Stromal cell of bone marrow (primary cell): Measurements from ENCODE around the gene SPRR2E.
"Not testable (repeated sequence)": the region's sequence is repeated elsewhere in the genome, so short reads cannot be mapped to it uniquely, and the experiment has no call there.

Experiments
- DNase-seq: peaks from one replicate; pipeline ENCODE4 v3.0.0-alpha.2; 2012; ENCODE audit warnings: low read depth

The SPRR2E gene

DNA sequence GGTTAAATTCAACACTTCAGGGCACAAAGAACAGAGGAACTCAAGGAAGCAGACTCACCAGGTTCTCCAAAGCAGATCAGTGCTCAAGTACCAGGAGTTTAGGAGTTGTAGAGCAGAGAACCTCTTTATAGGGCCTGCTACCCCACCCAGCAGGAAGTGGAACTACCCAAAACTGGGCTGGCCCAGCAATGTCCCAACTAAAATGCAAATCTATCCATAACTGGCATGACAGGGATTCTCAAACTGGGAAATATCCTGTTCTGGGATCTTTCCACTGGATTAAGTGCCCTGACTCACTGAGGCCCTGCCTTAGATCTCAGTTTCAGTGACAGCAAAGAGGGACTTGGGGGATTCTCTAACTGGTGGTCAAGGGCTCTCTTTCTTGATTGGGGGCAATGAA is at the start of gene SPRR2E:
Gene SPRR2E, minus strand, starts transcription at position 101 of the 400 bp plus-strand sequence. CDS start 775 bp downstream, outside the sequence.
- no peak for DNase-seq

DNA sequence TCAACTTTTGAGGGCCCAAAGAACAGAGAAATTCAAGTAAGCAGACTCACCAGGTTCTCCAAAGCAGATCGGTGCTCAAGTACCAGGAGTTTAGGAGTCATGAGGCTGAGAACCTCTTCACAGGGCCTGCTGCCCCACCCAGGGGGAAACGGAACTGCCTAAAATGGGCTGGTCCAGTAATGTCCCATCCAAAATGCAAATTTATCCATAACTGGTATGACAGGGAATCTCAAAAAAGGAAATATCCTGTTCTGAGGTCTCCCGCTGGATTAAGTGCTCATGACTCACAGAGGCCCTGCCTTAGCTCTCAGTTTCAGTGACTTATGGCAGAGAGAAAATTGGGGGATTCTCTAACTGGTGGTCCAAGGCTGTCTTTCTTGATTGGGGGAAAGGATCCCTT is 47.1 kb upstream of the SPRR2E start:
- DNase-seq, result no peak

DNA sequence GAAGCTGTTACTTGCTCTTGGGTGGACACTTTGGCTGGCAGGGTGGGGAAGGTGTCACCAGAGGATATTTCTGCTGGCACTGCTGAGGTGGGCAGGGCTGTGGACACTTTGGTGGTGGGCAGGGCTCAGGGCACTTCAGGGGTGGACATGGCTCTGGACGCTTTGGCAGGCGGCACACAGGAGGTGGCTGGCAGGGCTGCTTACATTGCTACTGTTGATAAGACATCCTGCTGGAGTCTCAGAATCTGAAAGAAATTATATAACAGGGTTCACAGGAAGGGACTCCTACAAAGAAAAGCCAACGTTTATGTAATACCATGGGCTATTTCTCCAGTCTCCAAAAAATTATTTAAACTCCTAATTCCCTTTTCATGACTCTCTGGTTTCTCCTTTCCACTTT is 46.2 kb upstream of the SPRR2E start:
- no peak for DNase-seq

DNA sequence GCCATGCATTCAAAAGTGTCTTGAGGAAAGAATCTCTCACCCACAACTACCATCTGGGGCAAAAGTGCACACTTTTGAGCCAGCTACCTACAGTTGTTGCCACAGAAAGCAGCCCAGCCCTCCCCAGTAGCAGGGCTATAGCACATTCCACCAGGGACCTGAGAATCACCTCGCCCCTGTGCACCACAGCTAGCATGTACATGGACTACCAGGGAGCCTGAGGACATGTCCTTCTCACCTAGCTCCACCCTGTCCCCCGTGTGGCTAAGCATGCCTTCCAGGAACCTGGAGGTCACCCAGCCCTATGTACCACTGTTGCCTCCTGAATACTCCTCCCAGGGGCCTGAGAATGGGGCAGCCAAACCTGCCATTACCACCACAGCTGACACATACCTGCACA is 39.4 kb upstream of the SPRR2E start:
- no peak for DNase-seq

DNA sequence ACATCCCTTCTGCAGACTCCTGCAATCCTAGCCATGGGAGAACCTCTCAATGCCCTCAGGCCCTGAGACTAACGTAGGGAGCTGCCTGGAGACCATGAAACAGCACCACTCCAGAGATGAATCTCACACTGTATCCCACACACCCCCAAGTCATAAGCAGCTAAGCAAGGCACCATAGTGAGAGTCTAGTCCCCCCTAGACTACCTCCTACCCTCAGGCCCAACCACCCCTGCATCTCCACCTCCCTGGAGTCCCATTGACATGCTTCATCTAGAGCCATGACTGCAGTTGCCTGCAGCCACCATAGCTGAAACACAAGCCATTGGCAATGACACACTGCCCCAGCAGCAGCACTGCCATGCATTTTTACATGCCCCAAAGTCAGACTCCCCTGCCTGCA is 38.9 kb upstream of the SPRR2E start:
- no peak for DNase-seq

DNA sequence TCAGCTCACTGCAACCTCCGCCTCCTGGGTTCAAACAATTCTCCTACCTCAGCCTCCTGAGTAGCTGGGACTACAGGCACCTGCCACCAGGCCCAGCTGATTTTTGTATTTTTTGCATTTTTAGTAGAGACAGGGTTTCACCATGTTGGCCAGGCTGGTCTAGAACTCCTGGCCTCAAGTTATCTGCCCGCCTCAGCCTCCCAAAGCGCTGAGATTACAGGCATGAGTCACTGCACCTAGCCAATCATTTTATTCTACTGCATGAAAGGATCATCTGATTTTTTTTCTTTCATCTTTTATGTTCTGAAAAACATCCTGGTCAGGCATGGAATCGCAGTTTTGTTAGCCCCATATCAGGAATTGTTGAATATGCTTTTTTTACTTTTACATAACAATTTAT is 34.4 kb upstream of the SPRR2E start:
- DNase-seq, result not testable (repeated sequence)

DNA sequence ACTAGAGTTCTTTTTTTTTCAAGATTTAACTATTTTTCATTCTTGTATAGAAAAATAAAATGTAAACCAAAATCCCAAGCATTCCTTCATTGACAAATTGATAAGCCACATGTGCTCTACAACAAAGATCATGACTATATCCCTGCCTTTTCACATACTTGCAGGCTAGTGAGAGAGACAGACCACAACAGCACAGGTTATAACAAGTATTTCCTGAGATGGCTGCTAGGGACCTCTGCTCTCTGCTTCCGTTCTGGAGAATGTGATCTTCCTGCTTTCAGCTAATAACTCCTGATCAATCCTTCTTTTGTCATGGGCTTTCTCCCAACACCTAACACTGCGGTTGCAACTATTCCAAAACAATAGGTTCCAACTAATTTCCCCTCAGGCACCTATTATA is 33.0 kb upstream of the SPRR2E start:
- DNase-seq, result no peak

DNA sequence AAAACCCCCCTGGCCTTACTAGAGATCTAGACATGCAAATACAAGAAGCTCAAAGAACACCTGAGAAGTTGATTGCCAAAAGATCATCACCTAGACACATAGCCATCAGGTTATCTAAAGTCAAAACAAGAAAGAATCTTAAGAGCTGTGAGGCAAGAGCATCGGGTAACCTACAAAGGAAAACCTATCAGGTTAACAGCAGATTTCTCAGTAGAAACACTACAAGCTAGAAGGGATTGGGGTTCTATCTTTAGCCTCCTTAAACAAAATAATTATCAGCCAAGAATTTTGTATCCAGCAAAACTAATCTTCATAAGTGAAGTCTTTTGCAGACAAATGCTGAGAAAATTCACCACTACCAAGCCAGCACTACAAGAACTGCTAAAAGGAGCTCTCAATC is 31.2 kb upstream of the SPRR2E start:
- DNase-seq, result no peak

DNA sequence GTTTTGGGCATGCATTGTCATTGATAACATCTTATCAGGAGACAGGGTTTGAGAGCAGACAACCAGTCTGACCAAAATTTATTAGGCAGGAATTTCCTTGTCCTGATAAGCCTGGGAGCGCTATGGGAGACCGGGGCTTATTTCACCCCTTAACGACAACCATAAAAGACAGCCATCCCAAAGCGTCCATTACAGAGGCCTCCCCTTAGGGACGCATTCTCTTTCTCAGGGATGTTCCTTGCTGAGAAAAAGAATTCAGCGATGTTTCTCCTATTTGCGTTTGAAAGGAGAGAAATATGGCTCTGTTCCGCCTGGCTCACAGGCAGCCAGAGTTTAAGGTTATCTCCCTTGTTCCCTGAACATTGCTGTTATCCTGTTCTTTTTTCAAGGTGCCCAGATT is 29.5 kb upstream of the SPRR2E start:
- DNase-seq, result not testable (repeated sequence)

DNA sequence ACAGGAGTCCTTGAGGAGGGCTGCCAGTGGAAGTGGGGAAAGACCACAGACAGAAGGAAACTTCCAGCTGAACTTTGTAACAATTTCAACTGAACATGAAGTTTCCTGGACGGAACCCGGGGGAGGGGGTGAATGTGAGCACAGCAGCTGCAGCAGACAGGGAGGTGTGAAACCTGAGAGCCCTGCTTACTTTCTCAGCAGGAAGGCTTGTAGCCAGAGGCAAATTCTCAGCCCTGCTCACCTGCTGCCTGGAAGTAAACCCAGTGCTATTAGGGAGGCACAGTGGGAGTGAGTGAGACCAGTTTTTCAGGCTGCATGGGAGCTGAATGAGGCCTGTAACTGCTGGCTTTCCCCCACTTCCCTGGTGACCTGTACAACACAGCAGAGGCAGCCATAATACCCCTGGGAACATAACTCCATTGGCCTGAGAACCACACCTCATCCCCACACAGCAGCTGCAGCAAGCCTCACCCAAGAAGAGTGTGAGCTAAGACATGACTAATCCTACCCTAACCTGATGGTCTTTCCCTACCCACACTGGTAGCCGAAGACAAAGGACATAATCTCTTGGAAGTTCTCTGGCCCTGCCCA is 28.6 kb upstream of the SPRR2E start:
- no peak for DNase-seq

DNA sequence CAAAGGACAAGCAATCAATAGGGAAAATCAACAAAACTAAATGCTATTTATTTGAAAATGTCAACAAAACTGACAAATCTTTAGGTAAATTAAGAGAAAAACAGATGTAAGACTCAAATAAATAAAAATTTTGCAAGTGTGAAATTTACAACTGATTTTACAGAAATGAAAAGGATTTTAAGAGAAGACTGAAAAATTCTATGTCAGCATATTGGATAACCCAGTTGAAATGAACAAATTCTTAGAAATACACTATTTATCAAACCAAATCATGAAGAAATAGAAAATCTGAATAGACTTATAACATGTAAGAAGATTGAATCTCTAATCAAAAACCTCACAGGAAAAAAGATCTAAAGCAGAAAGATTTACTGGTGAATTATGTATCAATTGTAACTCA is 26.6 kb upstream of the SPRR2E start:
- no peak for DNase-seq

DNA sequence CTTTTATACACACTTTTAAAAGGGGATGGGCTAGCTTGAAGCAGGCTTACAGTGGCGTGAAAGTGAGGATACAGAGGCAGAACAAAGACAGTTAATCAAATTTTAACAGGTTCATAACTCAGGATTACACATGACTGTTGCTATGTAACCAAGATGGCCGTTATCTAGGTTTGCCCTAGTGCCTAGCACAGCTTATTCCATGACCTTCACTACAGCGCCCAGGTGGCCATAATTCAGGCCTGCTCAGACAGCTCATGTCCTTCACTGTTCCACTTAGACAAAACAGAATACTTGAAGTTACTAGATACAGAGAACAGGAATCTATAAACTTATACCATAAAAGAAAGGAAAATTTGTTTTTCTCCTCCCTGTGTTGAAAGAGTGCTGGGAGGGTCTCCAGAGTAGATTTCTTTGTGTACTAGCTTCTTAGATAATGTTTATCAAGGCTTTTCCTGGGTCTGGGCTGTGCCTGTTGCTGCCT is 25.2 kb upstream of the SPRR2E start:
- DNase-seq, result no peak

DNA sequence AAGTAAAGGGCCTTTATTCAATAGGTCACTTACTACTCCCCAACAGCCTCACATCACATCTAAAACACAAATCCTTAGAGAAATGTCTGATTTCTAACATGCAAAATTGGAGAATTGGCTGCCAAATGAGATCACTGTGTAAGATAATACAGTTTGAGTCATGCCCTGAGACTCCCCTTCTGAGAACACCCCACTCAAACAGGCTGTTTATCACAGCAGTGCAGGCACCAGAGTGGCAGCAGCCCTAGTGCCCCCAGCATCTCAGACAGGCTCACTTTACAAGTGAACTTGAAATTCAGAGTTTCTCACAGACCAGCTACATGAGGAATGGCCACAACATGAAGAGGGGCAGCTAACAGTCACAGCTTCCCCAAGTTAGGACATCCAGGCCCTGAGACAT is 20.9 kb upstream of the SPRR2E start:
- DNase-seq, result not testable (repeated sequence)

DNA sequence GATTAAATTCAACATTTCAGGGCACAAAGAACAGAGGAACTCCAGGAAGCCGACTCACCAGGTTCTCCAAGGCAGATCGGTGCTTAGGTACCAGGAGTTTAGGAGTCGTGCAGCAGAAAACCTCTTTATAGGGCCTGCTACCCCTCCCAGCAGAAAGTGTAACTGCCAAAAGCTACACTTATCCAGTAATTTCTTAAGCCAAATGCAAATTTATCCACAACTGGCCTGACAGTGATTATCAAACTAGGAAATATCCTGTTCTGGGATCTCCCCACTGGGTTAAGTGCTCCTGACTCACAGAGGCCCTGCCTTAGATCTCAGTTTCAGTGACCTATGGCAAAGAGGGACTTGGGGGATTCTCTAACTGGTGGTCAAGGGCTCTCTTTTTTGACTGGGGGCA is 19.1 kb upstream of the SPRR2E start, which contains the start of gene SPRR2F:
Gene SPRR2F, minus strand, starts transcription at position 101 of the 400 bp plus-strand sequence. CDS start 783 bp downstream, outside the sequence.
- no peak for DNase-seq

DNA sequence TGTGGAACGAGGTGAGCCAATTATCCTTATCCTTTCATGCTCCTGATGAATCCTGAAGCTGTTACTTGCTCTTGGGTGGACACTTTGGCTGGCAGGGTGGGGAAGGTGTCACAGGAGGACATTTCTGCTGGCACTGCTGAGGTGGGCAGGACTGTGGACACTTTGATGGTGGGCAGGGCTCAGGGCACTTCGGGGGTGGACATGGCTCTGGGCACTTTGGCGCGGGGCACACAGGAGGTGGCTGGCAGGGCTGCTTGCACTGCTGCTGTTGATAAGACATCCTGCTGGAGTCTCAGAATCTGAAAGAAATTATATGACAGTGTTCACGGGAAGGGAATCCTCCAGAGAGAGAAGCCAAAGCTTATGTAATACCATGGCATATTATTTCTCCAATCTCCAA is 18.1 kb upstream of the SPRR2E start:
- not testable (repeated sequence) for DNase-seq

DNA sequence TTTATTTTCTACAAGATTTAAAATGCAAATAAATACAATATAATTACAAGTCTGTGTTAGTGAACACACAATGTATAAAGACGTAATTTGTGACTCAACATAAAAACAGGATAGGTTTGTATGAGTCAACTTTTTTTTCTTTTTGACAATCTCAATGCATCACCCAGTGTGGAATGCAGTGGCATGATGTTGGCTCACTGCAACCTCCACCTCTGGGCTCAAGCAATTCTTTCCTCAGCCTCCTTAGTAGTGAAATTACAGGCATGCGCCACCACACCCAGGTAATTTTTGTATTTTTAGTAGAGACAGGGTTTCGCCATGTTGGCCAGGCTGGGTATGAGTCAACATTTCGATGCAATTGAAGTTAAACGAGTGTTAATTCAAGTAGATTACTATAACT is 5.9 kb upstream of the SPRR2E start:
- DNase-seq, result no peak

DNA sequence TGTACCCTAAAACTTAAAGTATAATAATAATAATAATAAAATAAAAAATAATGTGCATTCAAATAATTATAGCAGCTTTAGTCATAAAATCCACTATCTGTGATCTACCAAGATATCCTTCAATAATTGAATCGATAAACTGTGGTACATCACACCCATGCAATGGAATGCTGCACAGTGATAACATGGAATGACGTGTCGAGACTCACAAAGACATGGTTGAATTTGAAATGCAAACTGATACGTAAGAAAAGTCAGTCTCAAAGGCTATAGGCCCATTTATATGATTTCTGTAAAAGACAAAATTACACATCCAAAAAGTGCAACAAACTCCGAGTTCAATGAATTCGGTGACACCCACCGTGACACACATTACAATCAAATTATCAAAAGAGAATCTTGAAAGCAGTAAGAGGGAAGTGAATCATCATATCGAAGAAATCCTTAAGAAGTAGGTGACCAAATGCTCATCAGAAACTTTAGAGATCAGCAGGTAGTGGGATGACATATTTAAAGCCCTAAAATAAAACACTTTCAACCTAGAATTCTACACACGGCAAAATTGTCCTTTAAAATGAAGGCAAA is 5.2 kb upstream of the SPRR2E start:
- no peak for DNase-seq

DNA sequence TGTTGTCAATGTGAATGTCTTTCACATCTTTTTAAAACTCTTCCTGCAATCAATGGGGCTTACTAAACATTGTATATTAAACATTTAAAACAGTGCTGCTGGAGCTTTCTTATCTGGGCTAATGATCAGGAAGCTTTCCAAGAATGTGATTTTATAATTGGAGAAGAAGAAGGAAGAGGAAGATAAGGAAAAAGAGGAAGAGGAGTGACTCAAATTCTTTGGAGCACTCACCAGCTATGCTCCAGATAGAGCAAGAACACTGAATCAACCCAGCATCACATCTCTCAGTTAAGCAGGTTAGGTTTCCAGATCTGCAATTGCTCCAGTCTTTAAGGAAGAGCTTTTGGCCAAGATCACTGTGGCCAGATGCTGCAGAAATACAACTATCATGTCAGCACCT is 1.4 kb upstream of the SPRR2E start:
- DNase-seq, result no peak

DNA sequence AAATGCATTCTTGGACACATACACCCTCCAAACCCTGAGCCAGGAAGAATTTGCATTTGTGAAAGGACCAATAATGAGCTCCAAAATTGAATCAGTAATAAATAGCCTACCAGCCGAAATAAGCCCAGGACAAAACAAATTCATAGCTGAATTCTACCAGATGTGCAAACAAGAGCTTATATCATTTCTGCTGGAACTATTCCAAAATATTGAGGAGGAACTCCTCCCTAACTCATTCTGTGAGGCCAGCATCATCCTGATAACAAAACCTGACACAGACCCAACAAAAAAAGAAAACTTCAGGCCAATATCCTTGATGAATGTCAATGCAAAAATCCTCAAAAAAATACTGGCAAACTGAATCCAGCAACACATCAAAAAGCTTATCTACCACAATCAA is 6.7 kb downstream of the SPRR2E start:
- DNase-seq, result no peak

DNA sequence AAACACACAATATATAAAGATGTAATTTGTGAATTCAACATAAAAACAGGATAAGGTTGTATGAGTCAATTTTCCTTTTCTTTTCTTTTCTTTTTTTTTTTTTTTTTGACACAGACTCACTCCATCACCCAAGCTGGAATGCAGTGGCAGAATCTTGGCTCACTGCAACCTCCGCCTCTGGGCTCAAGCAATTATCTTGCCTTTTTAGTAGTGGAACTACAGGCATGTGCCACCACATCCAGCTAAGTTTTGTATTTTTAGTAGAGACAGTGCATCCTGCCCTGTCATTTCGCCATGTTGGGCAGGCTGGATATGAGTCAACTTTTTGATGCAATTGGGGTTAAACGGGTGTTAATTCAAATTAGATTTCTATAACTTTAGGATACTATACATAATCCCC is 12.6 kb downstream of the SPRR2E start:
- DNase-seq, result no peak

DNA sequence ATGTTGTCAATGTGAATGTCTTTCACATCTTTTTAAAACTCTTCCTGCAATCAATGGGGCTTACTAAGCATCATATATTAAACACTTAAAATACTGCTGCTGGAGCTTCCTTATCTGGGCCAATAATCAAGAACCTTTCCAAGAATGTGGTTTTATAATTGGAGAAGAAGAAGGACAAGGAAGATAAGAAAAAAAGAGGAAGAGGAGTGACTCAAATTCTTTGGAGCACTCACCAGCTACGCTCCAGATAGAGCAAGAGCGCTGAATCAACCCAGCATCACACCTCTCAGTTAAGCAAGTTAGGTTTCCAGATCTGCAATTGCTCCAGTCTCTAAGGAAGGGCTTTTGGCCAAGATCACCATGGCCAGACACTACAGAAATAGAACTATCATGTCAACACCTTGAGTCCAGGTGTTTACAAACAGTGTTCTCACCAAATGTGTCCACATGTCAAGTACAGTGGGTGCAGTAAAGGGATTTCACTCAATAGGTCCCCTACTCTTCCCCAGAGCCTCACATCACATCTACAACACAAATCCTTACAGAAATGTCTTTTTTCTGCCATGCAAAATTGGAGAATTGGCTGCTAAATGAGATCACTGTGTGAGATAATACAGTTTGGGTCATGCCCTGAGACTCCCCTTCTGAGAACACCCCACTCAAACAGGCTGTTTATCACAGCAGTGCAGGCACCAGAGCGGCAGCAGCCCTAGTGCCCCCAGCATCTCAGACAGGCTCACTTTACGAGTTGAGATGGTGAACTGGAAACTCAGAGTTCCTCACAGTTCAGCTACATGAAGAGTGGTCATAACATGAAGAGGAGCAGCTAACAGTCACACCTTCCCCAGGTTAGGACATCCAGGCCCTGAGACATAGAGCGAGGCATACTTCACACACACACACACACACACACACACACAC is 21.3 kb downstream of the SPRR2E start:
- no peak for DNase-seq

DNA sequence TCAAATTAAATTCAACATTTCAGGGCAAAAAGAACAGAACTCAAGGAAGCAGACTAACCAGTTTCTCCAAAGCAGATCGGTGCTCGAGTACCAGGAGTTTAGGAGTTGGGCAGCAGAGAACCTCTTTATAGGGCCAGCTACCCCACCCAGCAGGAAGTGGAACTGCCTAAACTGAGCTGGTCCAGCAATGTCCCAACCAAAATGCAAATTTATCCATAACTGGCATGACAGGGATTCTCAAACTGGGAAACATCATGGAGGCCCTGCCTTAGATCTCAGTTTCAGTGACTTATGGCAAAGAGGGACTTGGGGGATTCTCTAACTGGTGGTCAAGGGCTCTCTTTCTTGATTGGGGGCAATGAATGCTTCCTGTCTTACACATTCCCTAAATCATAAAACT is 22.8 kb downstream of the SPRR2E start, which contains the start of gene SPRR2B:
Gene SPRR2B, minus strand, starts transcription at position 101 of the 400 bp plus-strand sequence. CDS start 772 bp downstream, outside the sequence.
- no peak for DNase-seq

DNA sequence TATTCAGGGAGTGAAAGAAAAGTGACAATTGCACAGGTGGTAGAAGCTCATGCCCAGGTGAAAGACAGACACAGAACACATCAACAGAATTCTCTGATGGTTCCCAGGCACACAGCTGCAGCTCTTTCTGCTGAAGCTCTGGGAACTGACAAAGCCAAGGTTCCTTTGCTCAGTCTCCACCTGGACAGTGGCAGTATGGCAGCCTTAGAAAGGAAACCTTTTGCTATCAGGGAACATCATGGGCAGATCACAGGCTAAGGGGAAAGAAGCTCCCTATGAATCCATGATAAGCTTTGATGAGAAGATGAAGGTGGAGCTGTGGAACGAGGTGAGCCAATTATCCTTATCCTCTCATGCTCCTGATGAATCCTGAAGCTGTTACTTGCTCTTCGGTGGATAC is 24.1 kb downstream of the SPRR2E start:
- no peak for DNase-seq
